ENCODE results near the gene EXT2.

GRCh38 chr11:44139565-44140330 lies 44.3 kb downstream of the EXT2 start:
- no peak for TF ChIP-seq CTCF (IDR thresholded peaks at IDR 0.05)
- TF ChIP-seq POLR2A (IDR thresholded peaks at IDR 0.05) = no peak
